K562 (cell line): ENCODE measurements around the gene AIF1. TPM values are rescaled to one million over a fixed set of nuclear protein-coding genes. Genes with fewer than 3 reads are reported as not detected.
A peak's percentile ranks its signal among the peaks of the same experiment; 100 is the strongest.

Experiments
- BRD4 ChIP-seq: fragments of 200-600 bp; sonication (generic); IDR thresholded peaks from 2 replicates; pipeline ENCODE4 v1.6.1; 2017; ENCODE audit warnings: inconsistent platforms
- CBFA2T2 ChIP-seq: fragments of 450-650 bp; conservative IDR thresholded peaks from 2 replicates; pipeline ENCODE4 v1.6.1; 2017; ENCODE audit warnings: mild to moderate bottlenecking
- CREB3 ChIP-seq: fragments of 450-650 bp; conservative IDR thresholded peaks from 2 replicates; pipeline ENCODE4 v1.6.1; 2016; ENCODE audit warnings: missing genetic modification characterization, low read depth, mild to moderate bottlenecking, missing compliant biosample characterization, moderate library complexity
- E2F4 ChIP-seq: sonication (generic); formaldehyde crosslinking; IDR thresholded peaks from 2 replicates; pipeline ENCODE4 v1.8.0; 2022; ENCODE audit warnings: mild to moderate bottlenecking, low read depth, missing genetic modification reagents
- ELF2 ChIP-seq: fragments of 250-450 bp; sonication (Bioruptor Pico); IDR thresholded peaks from 2 replicates; pipeline ENCODE4 v1.5.0; 2021; ENCODE audit warnings: mild to moderate bottlenecking
- ESRRA ChIP-seq: fragments of 450-650 bp; IDR thresholded peaks from 2 replicates; pipeline ENCODE4 v1.6.1; 2014; ENCODE audit warnings: low read depth, mild to moderate bottlenecking, moderate library complexity, borderline replicate concordance
- HMGN3 ChIP-seq: IDR thresholded peaks from 2 replicates; pipeline ENCODE4 v1.6.1; 2011; ENCODE audit warnings: borderline replicate concordance, low read depth, mild to moderate bottlenecking, mixed read lengths, low read length; ENCODE audit not compliant: insufficient read length; ENCODE audit errors: extremely low read depth
- HSF4 ChIP-seq: fragments of 250-450 bp; sonication (Bioruptor Pico); IDR thresholded peaks from 2 replicates; pipeline ENCODE4 v2.1.2; 2022; ENCODE audit warnings: mild to moderate bottlenecking, moderate library complexity, borderline replicate concordance
- KLF6 ChIP-seq: fragments of 250-450 bp; sonication (Bioruptor Pico); IDR thresholded peaks from 2 replicates; pipeline ENCODE4 v1.4.0; 2020; ENCODE audit warnings: mild to moderate bottlenecking, moderate library complexity, borderline replicate concordance
- NFRKB ChIP-seq: fragments of 450-650 bp; IDR thresholded peaks from 2 replicates; pipeline ENCODE4 v1.6.1; 2016; ENCODE audit warnings: low read depth
- PCBP1 ChIP-seq: fragments of 200-400 bp; formaldehyde crosslinking; IDR thresholded peaks from 2 replicates; pipeline ENCODE4 v1.6.1; 2018; ENCODE audit warnings: mild to moderate bottlenecking, low read depth, low read length; ENCODE audit not compliant: poor library complexity, severe bottlenecking
- POLR2AphosphoS2 ChIP-seq: IDR thresholded peaks from 2 replicates; pipeline ENCODE4 v1.6.1; 2012; ENCODE audit warnings: low read length, improper control_type of control experiment
- POLR3G ChIP-seq: IDR thresholded peaks from 2 replicates; pipeline ENCODE4 v1.6.1; 2011; ENCODE audit not compliant: insufficient read length, insufficient replicate concordance; ENCODE audit errors: extremely low read depth
- RAD21 ChIP-seq, 2 experiments: fragments of 250-450 bp in 1 of 2; fragments of 450-650 bp in 1 of 2; sonication (Bioruptor Pico) in 1 of 2; formaldehyde crosslinking in 1 of 2; IDR thresholded peaks in 1 of 2; conservative IDR thresholded peaks in 1 of 2; 2 replicates each; pipeline versions ENCODE4 v1.4.0 to v1.8.0; 2020 to 2022; ENCODE audit warnings: mild to moderate bottlenecking in 2 of 2, moderate library complexity in 1 of 2
- RBM25 ChIP-seq: fragments of 200-400 bp; formaldehyde crosslinking; IDR thresholded peaks from 2 replicates; pipeline ENCODE4 v1.6.1; 2018; ENCODE audit warnings: low read length, low read depth, moderate library complexity; ENCODE audit not compliant: severe bottlenecking
- RNF219 ChIP-seq: fragments of 250-450 bp; sonication (Bioruptor Pico); IDR thresholded peaks from 2 replicates; pipeline ENCODE4 v1.5.0; 2022; ENCODE audit warnings: mild to moderate bottlenecking
- TRIM24 ChIP-seq, 2 experiments: fragments of 450-650 bp; IDR thresholded peaks; 2 replicates each; pipeline ENCODE4 v1.6.1; 2016
- U2AF1 ChIP-seq: fragments of 200-400 bp; formaldehyde crosslinking; optimal IDR thresholded peaks from 2 replicates; pipeline ENCODE3; 2017; ENCODE audit warnings: mild to moderate bottlenecking, low read depth, low read length, moderate library complexity
- ZNF197 ChIP-seq: fragments of 200-800 bp; sonication (Bioruptor generic); IDR thresholded peaks from 2 replicates; pipeline ENCODE4 v1.6.1; 2016; ENCODE audit warnings: low read depth, missing genetic modification characterization, missing compliant biosample characterization
- ZNF436 ChIP-seq: fragments of 250-450, 450-650 bp; sonication (Bioruptor Pico); formaldehyde crosslinking; IDR thresholded peaks from 2 replicates; pipeline ENCODE4 v1.7.0; 2020; ENCODE audit warnings: mild to moderate bottlenecking
- polyA plus RNA-seq, 8 experiments: library from polyadenylated mRNA; depleted of rRNA in 4 of 8; stranded (reverse) in 5 of 8; unstranded in 3 of 8; fragments of >200 nt; fragmentation: Nextera tagmentation in 2 of 8; fragmentation: Illumina TruSeq in 1 of 8; extraction: Ambion mirVana in 2 of 8; extraction: Trizol in 1 of 8; gene quantifications; 2 replicates each; pipeline versions ENCODE4 v1.2.1 to v1.2.3, GENCODE V29; 2011 to 2014; ENCODE audit warnings: inconsistent platforms in 1 of 8, missing spikeins in 1 of 8
- total RNA-seq, 7 experiments: library from RNA; depleted of rRNA in 6 of 7; stranded (reverse); fragments of >200 nt in 6 of 7; fragmentation: Illumina TruSeq in 2 of 7; extraction: Trizol in 2 of 7; gene quantifications; 2 replicates each; pipeline versions ENCODE4 v1.2.1 to v1.2.3, GENCODE V29; 2011 to 2021; ENCODE audit warnings: low replicate concordance in 1 of 7
- TF ChIP-seq, protein P1 (sequence below): IDR thresholded peaks from 2 replicates; pipeline ENCODE4 v1.6.1; 2014; ENCODE audit warnings: antibody characterized with exemption
- TF ChIP-seq, protein P2 (sequence below): fragments of 450-650 bp; IDR thresholded peaks from 2 replicates; pipeline ENCODE4 v1.6.1; 2016; ENCODE audit warnings: missing biosample characterization, missing genetic modification characterization

AIF1 gene
- total and polyA plus RNA-seq, 9 of the 15 experiments (the other 6 are each of a cell fraction or from before 2014, with no cell fraction given) = 9.4 to 33.4 (median 19.4) TPM

DNA sequence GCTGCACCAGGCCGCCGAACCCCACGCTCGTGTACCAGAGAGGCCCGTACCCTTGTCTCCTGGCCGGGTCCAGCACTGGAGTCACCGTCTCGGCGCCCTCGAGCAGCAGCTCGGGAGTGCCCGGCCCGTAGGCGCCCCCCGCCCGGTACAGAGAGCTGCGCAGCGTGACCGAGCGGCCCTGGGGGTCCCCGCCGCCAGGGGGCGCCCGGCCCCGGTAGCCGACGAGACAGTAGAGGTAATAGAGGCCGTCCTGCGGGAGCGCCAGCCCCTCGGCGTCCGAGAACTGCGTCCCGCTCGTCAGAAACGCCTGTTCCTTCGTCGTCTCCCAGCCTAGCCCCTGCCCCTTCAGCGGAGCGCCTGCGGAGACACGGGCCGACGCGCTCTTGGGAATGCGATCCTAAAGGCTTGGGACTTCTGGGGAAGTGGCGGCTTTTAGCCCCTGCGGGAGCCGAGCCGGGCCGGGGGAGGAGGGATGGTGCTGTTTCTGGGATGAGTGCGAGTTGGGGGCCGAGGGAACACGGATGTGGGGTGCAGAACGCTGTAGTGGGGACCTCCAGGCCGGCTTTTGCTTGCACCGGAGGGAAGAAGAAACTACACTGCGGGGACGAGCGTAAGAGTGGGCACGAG lies 34.1 kb upstream of the AIF1 start (continued):
- TF ChIP-seq RAD21 (CRISPR knock-in tag; conservative IDR thresholded peaks at IDR 0.05 in 1 of 2, IDR thresholded peaks at IDR 0.05 in 1 of 2) (peak; percentile 86 to 88), CREB3 (no peak), ESRRA (no peak), RBM25 (no peak), NFRKB (no peak), HSF4 (CRISPR knock-in tag) (no peak), ZNF436 (CRISPR knock-in tag) (no peak), CBFA2T2 (no peak), E2F4 (CRISPR knock-in tag) (peak; percentile 82), ELF2 (no peak), U2AF1 (no peak), KLF6 (CRISPR knock-in tag) (no peak), BRD4 (no peak), ZNF197 (CRISPR knock-in tag) (no peak), PCBP1 (peak; percentile 82), HMGN3 (peak; percentile 91), TRIM24 (IDR thresholded peaks at IDR 0.05) (peak in 1 of 2 experiments; percentile 46; a peak in 1 of 4 replicates), POLR3G (no peak), POLR2AphosphoS2 (no peak), RNF219 (CRISPR knock-in tag) (no peak)
- TF ChIP-seq, protein P1, sequence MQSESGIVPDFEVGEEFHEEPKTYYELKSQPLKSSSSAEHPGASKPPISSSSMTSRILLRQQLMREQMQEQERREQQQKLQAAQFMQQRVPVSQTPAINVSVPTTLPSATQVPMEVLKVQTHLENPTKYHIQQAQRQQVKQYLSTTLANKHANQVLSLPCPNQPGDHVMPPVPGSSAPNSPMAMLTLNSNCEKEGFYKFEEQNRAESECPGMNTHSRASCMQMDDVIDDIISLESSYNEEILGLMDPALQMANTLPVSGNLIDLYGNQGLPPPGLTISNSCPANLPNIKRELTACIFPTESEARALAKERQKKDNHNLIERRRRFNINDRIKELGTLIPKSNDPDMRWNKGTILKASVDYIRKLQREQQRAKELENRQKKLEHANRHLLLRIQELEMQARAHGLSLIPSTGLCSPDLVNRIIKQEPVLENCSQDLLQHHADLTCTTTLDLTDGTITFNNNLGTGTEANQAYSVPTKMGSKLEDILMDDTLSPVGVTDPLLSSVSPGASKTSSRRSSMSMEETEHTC = no peak
- TF ChIP-seq, protein P2, sequence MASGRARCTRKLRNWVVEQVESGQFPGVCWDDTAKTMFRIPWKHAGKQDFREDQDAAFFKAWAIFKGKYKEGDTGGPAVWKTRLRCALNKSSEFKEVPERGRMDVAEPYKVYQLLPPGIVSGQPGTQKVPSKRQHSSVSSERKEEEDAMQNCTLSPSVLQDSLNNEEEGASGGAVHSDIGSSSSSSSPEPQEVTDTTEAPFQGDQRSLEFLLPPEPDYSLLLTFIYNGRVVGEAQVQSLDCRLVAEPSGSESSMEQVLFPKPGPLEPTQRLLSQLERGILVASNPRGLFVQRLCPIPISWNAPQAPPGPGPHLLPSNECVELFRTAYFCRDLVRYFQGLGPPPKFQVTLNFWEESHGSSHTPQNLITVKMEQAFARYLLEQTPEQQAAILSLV (tag) = no peak
